Epidermal melanocyte (primary cell): ENCODE data around the gene DDX17.
"Not testable (repeated sequence)": the region's sequence is repeated elsewhere in the genome, so short reads cannot be mapped to it uniquely, and the experiment has no call there.

Experiments
- DNase-seq: peaks from one replicate; pipeline ENCODE4 v3.0.0; 2011; ENCODE audit warnings: low spot score; ENCODE audit not compliant: insufficient read length

DDX17 gene

GRCh38 chr22:38491707-38492348, 14.3 kb downstream of the DDX17 start:
- no peak for DNase-seq

- no peak for DNase-seq
Observed at GRCh38 chr22:38490915-38491314, 15.2 kb downstream of the DDX17 start.

GRCh38 chr22:38490475-38490874, 15.6 kb downstream of the DDX17 start:
- no peak for DNase-seq

- DNase-seq: no peak
Observed at GRCh38 chr22:38489561-38490145, 16.5 kb downstream of the DDX17 start.

GRCh38 chr22:38489142-38489541, 17.0 kb downstream of the DDX17 start:
- DNase-seq: no peak

GRCh38 chr22:38487946-38488345, 18.2 kb downstream of the DDX17 start:
- DNase-seq: no peak

GRCh38 chr22:38485783-38486182, 20.3 kb downstream of the DDX17 start:
- DNase-seq: no peak

- DNase-seq: no peak
Observed at GRCh38 chr22:38484244-38484643, 21.9 kb downstream of the DDX17 start.

- no peak for DNase-seq
Observed at GRCh38 chr22:38482662-38483308, 23.3 kb downstream of the DDX17 start.

GRCh38 chr22:38481871-38482332, 24.2 kb downstream of the DDX17 start:
- DNase-seq: no peak

- DNase-seq: no peak
Observed at GRCh38 chr22:38481162-38481870, 24.8 kb downstream of the DDX17 start.

- DNase-seq: no peak
Observed at GRCh38 chr22:38479096-38479837, 26.8 kb downstream of the DDX17 start.

- DNase-seq: no peak
Observed at GRCh38 chr22:38477585-38477984, 28.5 kb downstream of the DDX17 start.

- DNase-seq: no peak
Observed at GRCh38 chr22:38474003-38474607, 32.0 kb downstream of the DDX17 start.

- no peak for DNase-seq
Observed at GRCh38 chr22:38471237-38471636, 34.9 kb downstream of the DDX17 start.

- not testable (repeated sequence) for DNase-seq
Observed at GRCh38 chr22:38470179-38470578, 35.9 kb downstream of the DDX17 start.

- DNase-seq: no peak
Observed at GRCh38 chr22:38469306-38469781, 36.8 kb downstream of the DDX17 start.

GRCh38 chr22:38468443-38469305, 37.4 kb downstream of the DDX17 start:
- DNase-seq: no peak

- peak; percentile 70 for DNase-seq
Observed at GRCh38 chr22:38467904-38468442, 38.1 kb downstream of the DDX17 start, which contains the start of gene KDELR3. Gene KDELR3, plus strand, starts transcription at chr22:38468096. Its CDS starts 138 bp downstream, at chr22:38468234.
